ENCODE measurements around the gene RPSA. TPM values are rescaled to one million over a fixed set of nuclear protein-coding genes. Genes with fewer than 3 reads are reported as not detected.

The RPSA gene
- total and polyA plus RNA-seq, 9 donors: 1,762 to 2,525 (median 2,215) TPM

Other genes with a start within 250 kb of the RPSA start
- gene XIRP1, start 214.1 kb upstream of the RPSA start, total RNA-seq: 79.4 TPM
- gene XIRP1, start 214.1 kb upstream of the RPSA start, polyA plus RNA-seq (ENCODE audit: insufficient read depth in 1 of 8, insufficient read length in 8 of 8, low replicate concordance in 1 of 8): 100 to 1,000 TPM in 7 of 8 donors, 10 to 100 TPM in 1; 95.0 to 271 (median 152) TPM
- gene CX3CR1, start 126.7 kb upstream of the RPSA start, total RNA-seq: 1.5 TPM
- 1 to 10 TPM; 2.0 to 5.7 (median 4.0) TPM for gene CX3CR1, start 126.7 kb upstream of the RPSA start, polyA plus RNA-seq (ENCODE audit: insufficient read depth in 1 of 8, insufficient read length in 8 of 8, low replicate concordance in 1 of 8)
- not detected for gene CCR8, start 77.0 kb upstream of the RPSA start, total RNA-seq
- gene CCR8, start 77.0 kb upstream of the RPSA start, polyA plus RNA-seq (ENCODE audit: insufficient read depth in 1 of 8, insufficient read length in 8 of 8, low replicate concordance in 1 of 8): under 1 TPM in 1 of 8 donors, not detected in 7; 0.10 TPM
- gene SLC25A38, start 23.4 kb upstream of the RPSA start, total RNA-seq: 12.6 TPM
- 10 to 100 TPM; 15.4 to 19.4 (median 16.4) TPM for gene SLC25A38, start 23.4 kb upstream of the RPSA start, polyA plus RNA-seq (ENCODE audit: insufficient read depth in 1 of 8, insufficient read length in 8 of 8, low replicate concordance in 1 of 8)
- not detected for gene MOBP, start 61.0 kb downstream of the RPSA start, total RNA-seq
- gene MOBP, start 61.0 kb downstream of the RPSA start, polyA plus RNA-seq (ENCODE audit: insufficient read depth in 1 of 8, insufficient read length in 8 of 8, low replicate concordance in 1 of 8): under 1 TPM in 6 of 8 donors, not detected in 2; 0.03 to 0.14 (median 0.05) TPM

Measured in muscle of leg (tissue), 9 donors.